Prostate gland (tissue), 2 donors: ENCODE results near the gene LMAN2. TPM values are rescaled to one million over a fixed set of nuclear protein-coding genes. Genes with fewer than 3 reads are reported as not detected.

Experiments
- DNase-seq: peaks from one replicate; pipeline ENCODE4 v3.0.0-alpha.2; 2019; ENCODE audit warnings: low spot score
- H3K27ac ChIP-seq, 2 donors: fragments of 200-600 bp; sonication (generic); 2 replicates each; pipeline ENCODE4 v1.5.1; 2017 to 2019
- H3K27me3 ChIP-seq: fragments of 200-600 bp; sonication (generic); replicated peaks from 2 replicates; pipeline ENCODE4 v1.5.1; 2019; ENCODE audit not compliant: insufficient read depth
- H3K36me3 ChIP-seq, 2 donors: fragments of 200-600 bp; sonication (generic); 1 replicate in 1 of 2; 2 replicates in 1 of 2; pipeline versions ENCODE4 v1.5.1 to v1.8.1; 2017 to 2019
- H3K4me1 ChIP-seq: fragments of 200-600 bp; sonication (generic); replicated peaks from 2 replicates; pipeline ENCODE4 v1.5.1; 2019
- H3K4me3 ChIP-seq, 2 donors: fragments of 200-600 bp; sonication (generic); 2 replicates each; pipeline ENCODE4 v1.5.1; 2017 to 2019
- H3K9me3 ChIP-seq: fragments of 200-600 bp; sonication (generic); 2 replicates; pipeline ENCODE4 v1.5.1; 2017
- POLR2A ChIP-seq: fragments of 450-650 bp; IDR thresholded peaks from one replicate; pipeline ENCODE4 v1.6.1; 2016; ENCODE audit warnings: antibody characterized with exemption, mild to moderate bottlenecking
- POLR2AphosphoS5 ChIP-seq: sonication (generic); formaldehyde crosslinking; IDR thresholded peaks from one replicate; pipeline ENCODE4 v1.6.1; 2017; ENCODE audit warnings: antibody characterized with exemption
- WGBS: methylation state at CpG from one replicate; pipeline ENCODE4 v1.1.5; 2018; 5-methylcytosine and 5-hydroxymethylcytosine counted together
- intact Hi-C: fragments of 100-400 bp; cut with DNase I; formaldehyde crosslinking; loops from one replicate; pipeline ENCODE4 v1.14.2; 2022
- total RNA-seq, 2 donors: library from RNA; depleted of rRNA; stranded (reverse); fragments of >200 nt; gene quantifications; one replicate each; pipeline ENCODE4 v1.1.0, GENCODE V29; 2016
- TF ChIP-seq, protein P1 (sequence below), 4 experiments: fragments of 200-600 bp in 2 of 4; fragments of 450-650 bp in 2 of 4; sonication (generic) in 2 of 4; IDR thresholded peaks; 1 replicate in 3 of 4; 2 replicates in 1 of 4; pipeline ENCODE4 v1.5.1; 2016 to 2019; ENCODE audit warnings: antibody characterized with exemption in 4 of 4, mild to moderate bottlenecking in 2 of 4, moderate library complexity in 2 of 4

Gene LMAN2
- total RNA-seq, 2 donors from 2014 or later = 350 to 369 TPM

DNA sequence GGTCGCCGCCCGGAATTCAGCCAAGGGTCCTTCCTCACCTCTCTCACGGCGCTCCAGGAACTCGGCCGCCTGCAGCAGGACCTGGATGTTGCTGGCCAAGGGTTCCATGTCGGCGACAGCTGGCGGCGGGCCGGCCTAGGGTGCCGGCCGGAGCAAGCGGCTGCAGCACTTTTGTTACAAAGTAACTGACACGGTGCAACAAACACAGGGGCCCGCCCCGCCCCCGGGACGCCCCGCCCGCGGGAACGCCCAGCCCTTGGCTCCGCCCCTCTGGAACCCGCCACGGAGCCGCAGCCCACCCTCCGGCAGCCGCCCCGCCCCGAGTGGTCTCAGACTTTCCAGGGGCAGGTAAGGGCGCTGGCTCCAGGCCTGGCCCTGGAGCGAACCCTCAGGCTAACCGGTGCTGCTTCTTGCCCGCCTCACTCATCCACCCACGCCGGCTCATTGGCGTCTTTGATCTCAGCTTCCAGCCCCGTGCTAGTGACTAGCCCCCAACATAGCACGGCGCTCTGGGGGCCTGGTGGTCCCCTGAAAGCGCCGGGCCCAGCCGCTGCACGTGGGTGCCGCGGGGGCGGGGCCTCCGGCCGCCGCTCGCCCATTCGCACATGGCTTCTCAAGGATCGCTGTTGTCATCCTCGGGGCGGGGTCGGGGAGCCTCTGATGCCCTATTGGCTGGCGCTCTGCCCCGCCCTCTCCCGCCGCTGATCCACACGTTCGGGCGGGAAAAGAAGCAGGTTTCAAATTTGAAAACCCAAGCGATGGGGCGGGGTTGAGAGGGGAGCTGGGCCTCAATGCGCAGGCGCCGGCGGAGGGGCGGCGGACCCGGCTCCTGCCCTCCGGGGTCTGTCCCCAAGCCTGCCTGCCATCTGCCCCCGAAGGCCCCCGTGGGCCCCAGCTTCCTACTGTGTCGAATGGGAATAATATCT is 39.5 kb downstream of the LMAN2 start, which contains the start of gene MXD3:
MXD3 (minus strand) TSS at position 176 of the 926 bp plus-strand sequence; CDS start at position 108, 68 bp downstream.
- WGBS = under 1% methylated on average over 57 of the region's 78 CpGs
- Histone ChIP-seq H3K9me3 (no peaks in the 10 kb centered on the region), H3K4me1 (peaks cover 11% of the 10 kb centered on the region), H3K4me3 (peak within 1 kb of the TSS; percentile 36 to 50), H3K27ac (no peak within 1 kb of the TSS), H3K27me3 (no peaks in the 10 kb centered on the region), H3K36me3 (no peaks in the 10 kb centered on the region)
- intact Hi-C loops = loop anchor here (5.0 kb wide), 1 partner anchor 45 kb away; the partner anchor contains the start of gene RGS14
- DNase-seq = peak; percentile 96
- TF ChIP-seq, protein P1, sequence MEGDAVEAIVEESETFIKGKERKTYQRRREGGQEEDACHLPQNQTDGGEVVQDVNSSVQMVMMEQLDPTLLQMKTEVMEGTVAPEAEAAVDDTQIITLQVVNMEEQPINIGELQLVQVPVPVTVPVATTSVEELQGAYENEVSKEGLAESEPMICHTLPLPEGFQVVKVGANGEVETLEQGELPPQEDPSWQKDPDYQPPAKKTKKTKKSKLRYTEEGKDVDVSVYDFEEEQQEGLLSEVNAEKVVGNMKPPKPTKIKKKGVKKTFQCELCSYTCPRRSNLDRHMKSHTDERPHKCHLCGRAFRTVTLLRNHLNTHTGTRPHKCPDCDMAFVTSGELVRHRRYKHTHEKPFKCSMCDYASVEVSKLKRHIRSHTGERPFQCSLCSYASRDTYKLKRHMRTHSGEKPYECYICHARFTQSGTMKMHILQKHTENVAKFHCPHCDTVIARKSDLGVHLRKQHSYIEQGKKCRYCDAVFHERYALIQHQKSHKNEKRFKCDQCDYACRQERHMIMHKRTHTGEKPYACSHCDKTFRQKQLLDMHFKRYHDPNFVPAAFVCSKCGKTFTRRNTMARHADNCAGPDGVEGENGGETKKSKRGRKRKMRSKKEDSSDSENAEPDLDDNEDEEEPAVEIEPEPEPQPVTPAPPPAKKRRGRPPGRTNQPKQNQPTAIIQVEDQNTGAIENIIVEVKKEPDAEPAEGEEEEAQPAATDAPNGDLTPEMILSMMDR (IDR thresholded peaks at IDR 0.05) = peak in 1 of 4 experiments; percentile 8
- TF ChIP-seq POLR2AphosphoS5 = peak; percentile 86
- no peak for TF ChIP-seq POLR2A

DNA sequence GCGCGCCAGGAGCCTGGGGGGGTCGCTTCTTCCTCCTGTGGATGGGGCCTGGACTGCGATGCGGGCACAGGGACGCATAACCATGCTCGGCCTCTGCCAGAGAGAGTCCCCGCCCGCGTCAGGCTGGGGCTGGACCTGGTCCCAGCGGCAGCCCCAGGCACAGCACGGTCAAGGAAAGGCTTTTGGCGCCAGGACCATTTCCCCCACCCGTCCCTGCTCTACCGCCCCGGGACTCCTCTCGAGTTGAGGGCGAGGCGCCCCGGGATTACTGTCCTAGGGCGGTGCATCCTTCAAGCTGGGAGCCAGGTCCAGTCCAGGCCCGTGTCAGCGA is 40.1 kb downstream of the LMAN2 start:
- Histone ChIP-seq H3K36me3 (peaks cover 0 to 3% of the 10 kb centered on the region in 2 donors), H3K27ac (no peak overlapping the region), H3K4me3 (peak overlapping the region; percentile 36 to 50), H3K9me3 (no peaks in the 10 kb centered on the region), H3K4me1 (peaks cover 11% of the 10 kb centered on the region), H3K27me3 (no peaks in the 10 kb centered on the region)
- TF ChIP-seq POLR2AphosphoS5 = no peak
- no peak for TF ChIP-seq POLR2A
- TF ChIP-seq, protein P1 (IDR thresholded peaks at IDR 0.05) = no peak
- intact Hi-C loops = loop anchor here (5.0 kb wide), 1 partner anchor 46 kb away; the partner anchor contains the start of gene RGS14
- no peak for DNase-seq
- 0% methylated on average over 21 of the region's 23 CpGs for WGBS

DNA sequence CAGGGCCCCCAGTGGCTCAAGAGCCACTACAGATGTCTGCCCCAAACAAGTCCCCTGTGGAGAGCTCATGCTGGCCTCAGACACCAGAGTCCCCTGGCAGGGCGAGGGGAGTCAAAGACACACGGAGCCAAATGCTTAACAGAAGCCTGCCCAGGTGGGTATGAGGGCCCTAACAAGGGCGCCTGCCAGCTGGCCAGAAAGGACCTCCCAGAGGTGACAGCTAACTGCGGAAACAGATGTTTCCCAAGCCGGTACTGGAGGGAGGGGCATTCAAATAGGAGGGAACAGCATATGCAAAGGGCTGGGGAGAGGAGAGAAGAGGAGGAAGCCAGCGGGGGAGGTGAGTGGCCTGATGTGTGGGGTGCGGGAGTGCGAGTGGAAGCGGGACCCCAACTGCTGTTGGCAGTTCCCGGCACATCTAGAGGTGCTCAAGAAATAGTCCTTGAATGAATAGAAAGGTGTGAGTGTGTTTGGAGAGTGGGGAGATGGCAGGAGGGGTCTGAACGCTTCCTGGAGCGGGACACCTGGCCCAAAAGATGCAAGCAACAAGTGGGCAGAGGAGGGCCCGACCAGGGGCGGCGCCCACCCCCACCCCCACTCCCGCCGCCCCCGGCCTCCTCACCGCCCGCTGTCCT is 40.6 kb downstream of the LMAN2 start:
- Histone ChIP-seq H3K27me3 (no peaks in the 10 kb centered on the region), H3K4me1 (peaks cover 11% of the 10 kb centered on the region), H3K4me3 (no peak overlapping the region), H3K36me3 (peaks cover 0 to 3% of the 10 kb centered on the region in 2 donors), H3K9me3 (no peaks in the 10 kb centered on the region), H3K27ac (no peak overlapping the region)
- DNase-seq = no peak
- TF ChIP-seq POLR2AphosphoS5 (no peak), POLR2A (no peak)
- TF ChIP-seq, protein P1 (IDR thresholded peaks at IDR 0.05) = no peak
- WGBS = 16% methylated on average over 18 of the region's 20 CpGs
- intact Hi-C loops = loop anchor here (5.0 kb wide), 1 partner anchor 46 kb away; the partner anchor contains the start of gene RGS14

DNA sequence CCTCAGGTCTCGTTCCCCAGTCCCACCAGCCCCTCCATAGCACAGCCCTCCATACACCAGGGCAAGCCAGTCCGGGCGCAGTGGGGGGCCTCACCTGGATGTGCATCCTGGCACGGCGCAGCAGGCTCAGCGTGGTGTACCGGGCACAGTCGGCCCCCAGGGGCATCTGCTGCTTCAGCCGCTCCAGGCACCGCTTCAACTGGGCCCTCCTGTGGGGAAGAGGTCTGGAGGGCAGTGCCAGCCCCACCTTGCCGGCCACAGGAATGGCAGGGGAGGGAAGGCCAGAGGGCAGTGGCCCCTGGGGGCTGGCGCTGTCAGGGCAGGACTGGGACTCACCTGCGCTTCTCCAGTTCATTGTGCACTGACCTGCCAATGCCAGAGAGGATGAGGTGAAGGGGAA is 41.1 kb downstream of the LMAN2 start:
- no peaks in the 10 kb centered on the region for H3K27me3 ChIP-seq
- H3K4me1 ChIP-seq = peaks cover 11% of the 10 kb centered on the region
- H3K27ac ChIP-seq = no peak overlapping the region
- intact Hi-C loops = loop anchor here (5.0 kb wide), 1 partner anchor 47 kb away; the partner anchor contains the start of gene RGS14
- 88% methylated on average over 13 of the region's 13 CpGs for WGBS
- peaks cover 0 to 3% of the 10 kb centered on the region in 2 donors for H3K36me3 ChIP-seq
- TF ChIP-seq, protein P1 (IDR thresholded peaks at IDR 0.05) = no peak
- TF ChIP-seq POLR2A (no peak), POLR2AphosphoS5 (no peak)
- no peak overlapping the region for H3K4me3 ChIP-seq
- no peaks in the 10 kb centered on the region for H3K9me3 ChIP-seq
- no peak for DNase-seq
